ENCODE measurements around the gene GLRX3. TPM values are rescaled to one million over a fixed set of nuclear protein-coding genes. Genes with fewer than 3 reads are reported as not detected.

Gene GLRX3
- total and polyA plus RNA-seq, 2 of the 13 experiments (the other 11 are each of a cell fraction or from before 2014, with no cell fraction given), result 91.4 to 135 TPM

DNA sequence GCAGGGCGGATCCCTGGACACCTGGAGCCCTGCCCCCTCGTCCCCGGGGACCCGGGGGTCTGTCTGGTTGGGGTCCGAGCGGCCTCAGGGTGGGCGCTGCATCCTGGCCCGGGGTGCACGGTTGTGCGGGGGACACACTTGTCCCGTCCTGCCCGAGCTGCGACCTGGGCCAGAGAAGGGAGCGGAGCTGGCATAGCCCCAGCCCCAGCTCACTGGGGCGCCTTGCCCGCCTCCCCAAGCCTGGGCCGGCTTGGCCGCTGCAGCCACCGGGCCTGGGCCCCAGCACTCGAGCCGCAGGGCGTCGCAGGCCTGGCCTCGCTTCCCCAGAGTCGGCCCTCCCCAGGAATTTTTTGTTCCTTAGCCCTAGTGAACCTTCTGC lies 54.5 kb downstream of the GLRX3 start:
- DNase-seq (ENCODE audit: low spot score), result no peak
- Histone ChIP-seq H3K4me1 (ENCODE audit: insufficient read depth, low read length) (no peaks in the 10 kb centered on the region), H2AFZ (ENCODE audit: low read length) (no peak overlapping the region), H3K4me2 (ENCODE audit: low read depth, low read length) (peak overlapping the region; percentile 73), H3K27ac (ENCODE audit: extremely low read length, insufficient read depth, low read length) (no peak overlapping the region), H3K79me2 (ENCODE audit: insufficient read depth, low read length) (no peaks in the 10 kb centered on the region), H3K27me3 (ENCODE audit: control insufficient read depth in 1 of 2, insufficient read depth in 2 of 2, low read length in 2 of 2) (no peaks in the 10 kb centered on the region), H4K20me1 (ENCODE audit: insufficient read depth, low read length) (no peaks in the 10 kb centered on the region), H3K9ac (ENCODE audit: insufficient read depth, low read depth, low read length) (peak overlapping the region; percentile 62; the same call in 1 of the 2 replicates), H3K9me3 (ENCODE audit: low read length) (no peaks in the 10 kb centered on the region), H3K4me3 (replicated peaks in 1 of 3; ENCODE audit: insufficient read depth in 1 of 3, low read depth in 2 of 3, low read length in 3 of 3) (peak overlapping the region in 1 of 3 experiments; percentile 68; a peak in 2 of 6 replicates), H3K36me3 (replicated peaks in 1 of 2; ENCODE audit: control insufficient read depth in 1 of 2, insufficient read depth in 2 of 2, low read length in 2 of 2) (peaks cover 0 to under 1% of the 10 kb centered on the region in 2 experiments; a peak in 1 of 5 replicates)
- CTCF ChIA-PET (ENCODE audit: low intra/inter-chr PET ratio, low total read pairs), result no interaction called here
- in situ Hi-C loops (cut with HindIII; ENCODE audit: extremely low pct_ligation_motif_present, low pct_unique_long_range_greater_than_20kb) (loop anchor here (25.0 kb wide), 1 partner anchor 1697 kb away; no protein-coding TSS in a partner anchor), intact Hi-C loops (cut with micrococcal nuclease; ENCODE audit: unreplicated experiment) (no loop called here)
- no peak for FAIRE-seq
- ATAC-seq, result peak; percentile 3; the same call in 2 of the 3 replicates
- 92% methylated on average over 11 of the region's 25 CpGs for WGBS (ENCODE audit: low lambda C conversion rate)
- BruUV-seq (replicated peaks), result no TSS peak
- POLR2A ChIA-PET, result no interaction called here
- TF ChIP-seq ZNF274 (CRISPR knock-in tag; IDR thresholded peaks at IDR 0.05), result 0 out of 2 replicates have a peak, but pooled peaks have one; percentile 7
- TF ChIP-seq MBD4 (IDR thresholded peaks at IDR 0.05; ENCODE audit: borderline replicate concordance, low read length), result no peak
- 0 out of 2 replicates have a peak, but pooled peaks have one; percentile 4 for TF ChIP-seq SNAPC2 (CRISPR knock-in tag; IDR thresholded peaks at IDR 0.05)
- 0 out of 2 replicates have a peak, but pooled peaks have one; percentile 2 for TF ChIP-seq ZSCAN5A (CRISPR knock-in tag; IDR thresholded peaks at IDR 0.05; ENCODE audit: borderline replicate concordance)
- 0 out of 2 replicates have a peak, but pooled peaks have one; percentile 2 for TF ChIP-seq CSRNP1 (CRISPR knock-in tag; IDR thresholded peaks at IDR 0.05)

Measured in HepG2 (cell line).